Right ventricle myocardium inferior (tissue), 1 donor: ENCODE measurements around the gene GPC3. TPM values are rescaled to one million over a fixed set of nuclear protein-coding genes. Genes with fewer than 3 reads are reported as not detected.
"Not testable (repeated sequence)": the region's sequence is repeated elsewhere in the genome, so short reads cannot be mapped to it uniquely, and the experiment has no call there.

Experiments used
- ATAC-seq: fragments of 200-7000 bp; cut with Tn5 transposase; one replicate; pipeline ENCODE4 v1.9.1; 2020; ENCODE audit warnings: mild to moderate bottlenecking, moderate library complexity
- DNase-seq: peaks from one replicate; pipeline ENCODE4 v3.0.0; 2021; ENCODE audit errors: missing footprints
- intact Hi-C: fragments of 100-400 bp; cut with DNase I; formaldehyde crosslinking; loops from one replicate; pipeline ENCODE4 v1.11.0; 2022
- long read RNA-seq: library from polyadenylated mRNA; unstranded; transcript quantifications from one replicate; pipeline ENCODE4 v2.0.0, GENCODE V29; 2021
- total RNA-seq: library from RNA; stranded (reverse); fragmentation: NEBNext Ultra II Directional; extraction: Animal tissue kit (Norgen Biotek cat#: 25700); gene quantifications from one replicate; pipeline ENCODE4 v1.2.1, GENCODE V29; 2021
- donor health status: DM: no; HTN: yes; CAD: no; lungs with severe emphysema.

GPC3 gene
- total RNA-seq = 8.5 TPM
- long read RNA-seq, transcript GPC3-201 (8 exons, 2,568 nt) = major isoform, 5 of 6 reads
- long read RNA-seq, partial matches to known transcripts = 0 of 6 reads
- long read RNA-seq, other reads (novel, unspliced or antisense) = 1 of 6 reads

DNA sequence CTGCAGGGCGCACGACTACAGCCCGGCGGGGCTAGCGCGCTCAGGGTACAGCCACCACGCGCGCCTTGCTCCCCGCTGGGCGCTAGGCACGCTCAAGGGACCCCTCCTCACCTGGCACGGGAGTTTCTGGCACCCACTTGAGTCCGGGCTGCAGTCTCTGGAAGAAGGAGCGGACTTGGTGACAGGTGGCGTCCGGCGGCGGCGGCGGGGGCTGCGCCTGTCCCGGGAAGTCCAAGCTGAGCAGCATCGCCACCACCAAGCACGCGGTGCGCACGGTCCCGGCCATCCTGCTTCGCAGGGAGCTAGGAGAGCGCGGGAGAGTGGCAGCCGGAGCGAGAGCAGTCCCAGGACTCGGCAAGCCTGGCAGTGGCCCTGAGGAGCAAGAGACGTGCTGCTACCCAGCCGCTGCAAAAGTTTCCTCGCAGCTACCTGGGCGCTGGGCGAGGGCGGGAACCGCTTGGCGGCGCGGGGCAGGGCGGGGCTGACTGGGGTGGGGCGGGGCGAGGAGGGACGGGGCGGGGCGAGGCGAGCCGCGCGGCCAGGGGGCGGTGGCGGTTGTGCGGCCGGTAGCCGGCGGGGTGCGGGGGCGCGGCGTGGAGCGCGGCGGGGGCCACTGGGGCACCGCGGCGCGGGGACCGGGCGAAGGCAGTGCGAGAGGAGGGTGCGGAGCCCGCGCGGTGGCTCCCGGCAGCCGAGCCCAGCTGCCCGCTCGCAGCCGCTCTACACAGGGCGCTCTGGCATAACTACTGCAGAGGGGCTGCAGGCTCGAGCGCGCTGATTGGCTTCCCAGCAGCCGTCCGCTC is at the start of gene GPC3:
GPC3 (minus strand) TSS at position 431 of the 803 bp plus-strand sequence.
- peak; percentile 67 for ATAC-seq

DNA sequence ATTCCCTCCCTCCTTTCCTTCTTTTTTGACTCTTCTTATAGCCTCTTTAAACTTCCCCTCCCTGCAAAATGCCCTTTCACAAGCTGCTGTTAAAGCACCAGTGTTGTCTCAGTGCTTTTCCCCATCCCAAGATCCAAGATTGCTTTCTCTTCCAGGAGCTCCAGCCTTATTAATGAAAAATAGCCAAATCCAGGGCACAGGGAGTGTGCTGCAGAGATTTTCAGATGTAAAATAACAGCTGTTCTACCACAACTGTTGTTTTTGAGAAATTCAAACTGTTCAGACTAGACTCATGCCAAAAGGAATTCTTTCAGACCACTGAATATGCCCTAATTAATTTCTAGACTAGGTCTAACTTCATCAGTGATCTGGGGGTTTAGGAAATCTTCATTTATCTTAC is 47.0 kb upstream of the GPC3 start:
- DNase-seq = no peak
- ATAC-seq = no peak
- intact Hi-C loops = no loop called here

More for the DNA sequence above, at the start of gene GPC3:
- DNase-seq = peak; percentile 64
- intact Hi-C loops = no loop called here

DNA sequence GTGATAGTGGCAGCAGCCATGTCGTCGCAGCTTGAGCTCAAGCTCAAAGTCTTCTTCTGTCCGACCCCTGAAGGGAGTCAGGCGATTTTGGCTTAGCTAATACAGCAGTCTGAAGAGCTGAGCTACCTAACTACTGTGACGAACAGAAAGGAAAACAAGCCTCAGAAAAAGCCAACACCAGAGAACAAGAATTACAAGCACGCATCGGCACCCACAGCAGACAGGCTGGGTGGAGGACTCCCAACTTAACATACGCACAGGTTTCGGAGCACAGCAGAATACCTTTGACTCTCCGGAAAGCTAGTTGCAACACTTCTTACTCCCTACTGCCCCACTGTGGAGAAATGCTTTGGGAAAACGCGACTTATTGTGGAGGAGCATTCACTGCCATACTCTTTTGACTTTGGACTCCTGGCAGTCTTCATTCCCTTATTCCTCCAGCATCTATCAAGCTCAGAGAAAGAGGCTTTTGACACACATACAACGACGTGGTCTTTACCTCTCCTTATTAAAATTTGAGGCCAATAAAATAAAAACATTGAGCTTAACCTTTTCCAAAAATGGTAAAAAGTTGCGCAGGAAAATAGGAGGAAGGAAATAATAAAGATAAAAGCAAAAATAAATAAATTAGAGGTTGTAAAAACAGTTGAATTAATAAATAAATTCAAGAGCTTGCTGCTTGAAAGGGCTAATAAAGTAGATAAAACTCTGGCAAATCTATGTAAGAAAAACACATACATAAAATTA is 41.3 kb upstream of the GPC3 start:
- no peak for DNase-seq
- ATAC-seq = no peak
- intact Hi-C loops = loop anchor here (10.0 kb wide), 1 partner anchor 232 kb away; no protein-coding TSS in a partner anchor

DNA sequence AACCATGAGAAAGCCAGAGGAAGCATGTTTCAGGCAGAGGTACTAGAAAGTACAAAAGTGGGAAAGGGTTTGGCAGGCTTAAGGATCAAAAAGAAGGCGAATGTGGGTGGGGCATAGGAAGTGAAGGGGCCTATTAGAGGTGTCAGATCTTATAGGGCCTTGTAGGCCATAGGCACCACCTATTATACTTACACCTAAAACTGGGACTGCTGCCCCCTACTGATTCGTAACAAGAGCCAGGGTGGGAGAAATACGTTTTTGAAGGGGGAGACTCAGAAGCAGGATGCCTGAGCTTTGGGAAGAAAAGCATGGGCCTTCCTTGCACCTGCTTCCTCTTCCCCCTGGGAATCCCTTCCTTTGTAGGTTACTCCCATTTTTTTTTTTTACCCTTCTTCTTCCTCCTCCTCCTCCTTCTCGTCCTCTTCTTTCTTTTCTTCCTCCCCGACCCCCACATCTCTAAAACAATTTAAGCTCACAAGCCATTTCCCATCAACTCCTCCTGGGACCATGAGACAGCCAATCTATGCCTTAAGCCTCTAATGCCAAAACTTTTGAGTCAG is 40.7 kb upstream of the GPC3 start:
- no peak for DNase-seq
- no peak for ATAC-seq
- intact Hi-C loops = loop anchor here (10.0 kb wide), 1 partner anchor 231 kb away; no protein-coding TSS in a partner anchor

DNA sequence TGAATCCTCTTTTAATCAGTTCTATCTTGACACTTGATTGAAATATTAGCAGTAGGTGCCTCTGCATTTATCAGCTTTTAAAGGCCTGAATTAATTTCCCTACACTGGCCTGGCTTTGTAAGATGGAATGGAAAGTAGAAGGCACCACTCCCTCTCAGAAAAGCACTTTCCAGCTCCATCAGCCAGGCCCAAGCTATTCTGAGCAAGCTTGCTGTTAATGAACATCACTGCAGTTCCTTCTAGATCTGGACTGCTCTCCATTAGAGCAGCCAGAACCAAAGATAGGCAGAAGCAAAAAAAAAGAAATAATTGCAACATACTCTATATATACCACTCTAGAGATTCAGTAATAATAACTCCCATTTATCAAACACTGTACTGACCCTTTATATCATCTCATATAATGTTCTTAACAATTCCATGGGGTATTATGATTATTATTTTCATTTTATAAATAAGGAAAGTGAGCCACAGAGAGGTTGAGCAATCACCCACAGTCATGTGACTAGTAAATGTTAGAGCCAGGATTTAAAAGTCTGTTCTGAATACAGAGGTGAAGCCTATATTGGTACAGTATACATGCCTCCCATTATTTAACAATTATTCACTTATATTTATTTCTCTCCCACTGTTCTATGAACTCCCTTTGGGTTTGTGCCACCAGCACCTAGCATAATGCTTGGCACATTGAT is 39.4 kb upstream of the GPC3 start:
- intact Hi-C loops = loop anchor here (10.0 kb wide), 1 partner anchor 230 kb away; no protein-coding TSS in a partner anchor
- no peak for ATAC-seq
- no peak for DNase-seq

DNA sequence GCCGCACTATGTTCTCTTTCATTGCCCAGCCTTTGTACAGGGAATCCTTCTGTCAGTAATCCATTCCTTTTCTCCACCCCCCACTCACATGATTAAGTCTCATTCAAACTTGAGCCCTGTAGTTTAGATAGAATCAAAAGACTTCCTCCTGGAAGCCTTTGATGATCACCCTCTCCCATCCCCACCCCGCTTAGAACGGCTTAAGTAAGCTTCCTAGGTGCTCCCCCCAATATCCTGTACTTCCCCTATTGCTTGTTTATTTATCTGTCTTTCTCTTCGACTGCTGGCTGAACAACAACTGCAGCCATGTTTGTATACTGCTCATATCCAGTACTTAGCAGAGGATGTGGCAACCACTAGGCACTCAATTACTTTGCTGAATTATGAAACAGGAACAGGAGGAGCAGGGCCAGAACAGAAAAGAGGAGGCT is 38.5 kb upstream of the GPC3 start:
- no peak for ATAC-seq
- intact Hi-C loops = loop anchor here (10.0 kb wide), 1 partner anchor 229 kb away; no protein-coding TSS in a partner anchor
- DNase-seq = no peak

DNA sequence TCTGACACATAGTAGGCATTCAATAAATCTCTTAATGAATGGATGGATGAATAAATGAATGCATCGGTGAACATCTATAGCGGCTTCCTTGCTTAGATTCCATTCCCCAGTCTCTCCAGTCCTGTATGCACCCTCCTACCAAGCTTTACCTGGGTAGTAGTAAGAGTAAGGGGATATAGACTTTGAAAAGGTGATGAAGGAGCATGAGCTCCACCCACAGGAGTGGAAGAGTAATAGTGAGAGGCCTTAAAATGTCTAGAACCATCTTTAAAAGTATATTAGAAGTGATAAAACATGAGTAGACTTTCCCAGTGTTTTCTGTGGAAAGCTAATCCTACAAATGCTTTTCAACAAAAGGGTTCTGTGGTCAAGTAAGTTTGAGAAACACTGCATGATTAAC is 35.5 kb upstream of the GPC3 start:
- ATAC-seq = no peak
- intact Hi-C loops = loop anchor here (10.0 kb wide), 1 partner anchor 226 kb away; no protein-coding TSS in a partner anchor
- DNase-seq = no peak

DNA sequence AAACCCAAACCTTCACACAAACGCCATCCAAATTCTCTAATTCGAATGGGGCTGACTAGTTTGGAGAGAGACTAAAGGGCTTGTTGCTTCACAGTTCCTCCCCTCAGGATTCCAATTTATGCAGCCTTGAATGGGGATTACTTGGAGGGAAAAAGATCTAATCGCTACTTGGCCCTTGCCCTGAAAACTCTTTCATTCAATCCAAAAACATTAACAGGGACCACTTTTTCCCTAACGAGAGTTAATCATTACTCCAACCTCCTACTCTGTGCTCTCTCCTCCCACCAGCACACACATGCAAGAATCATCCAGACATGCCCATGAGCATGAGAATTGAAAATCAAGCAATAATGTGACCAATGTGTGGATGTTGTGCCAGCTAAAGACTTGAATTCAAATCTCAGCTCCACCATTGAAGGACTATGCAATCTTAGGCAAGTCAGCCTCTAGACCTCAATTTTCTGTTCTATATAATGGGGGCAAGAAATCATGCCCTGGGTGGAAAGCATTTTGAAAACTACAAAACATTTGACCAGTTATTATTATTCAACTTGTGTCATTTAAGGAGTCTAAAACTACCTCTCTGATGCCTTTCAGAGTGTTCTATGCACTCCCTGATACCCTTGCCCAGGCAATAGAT is 34.3 kb upstream of the GPC3 start:
- intact Hi-C loops = loop anchor here (10.0 kb wide), 1 partner anchor 225 kb away; no protein-coding TSS in a partner anchor
- DNase-seq (no peak), ATAC-seq (no peak)

DNA sequence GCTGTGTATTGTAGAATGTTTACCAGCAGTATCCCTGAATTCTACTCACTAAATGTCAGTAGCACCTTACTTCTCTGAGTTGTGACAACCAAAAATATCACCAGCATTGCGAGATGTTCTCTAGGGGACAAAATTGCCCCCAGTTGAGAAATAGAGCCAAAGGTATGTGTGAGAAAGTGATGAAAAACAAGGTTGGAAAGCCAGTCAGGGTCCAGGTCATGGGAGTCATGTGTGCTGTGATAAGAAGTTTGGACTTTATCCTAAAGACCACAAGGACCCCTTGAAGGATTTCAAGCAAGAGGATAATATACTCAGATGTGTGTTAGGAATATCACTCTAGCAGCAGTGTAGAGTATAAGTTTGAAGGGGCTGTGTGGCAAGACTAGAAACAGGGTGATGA is 30.9 kb upstream of the GPC3 start:
- ATAC-seq, intact Hi-C loops, DNase-seq: not testable (repeated sequence)

DNA sequence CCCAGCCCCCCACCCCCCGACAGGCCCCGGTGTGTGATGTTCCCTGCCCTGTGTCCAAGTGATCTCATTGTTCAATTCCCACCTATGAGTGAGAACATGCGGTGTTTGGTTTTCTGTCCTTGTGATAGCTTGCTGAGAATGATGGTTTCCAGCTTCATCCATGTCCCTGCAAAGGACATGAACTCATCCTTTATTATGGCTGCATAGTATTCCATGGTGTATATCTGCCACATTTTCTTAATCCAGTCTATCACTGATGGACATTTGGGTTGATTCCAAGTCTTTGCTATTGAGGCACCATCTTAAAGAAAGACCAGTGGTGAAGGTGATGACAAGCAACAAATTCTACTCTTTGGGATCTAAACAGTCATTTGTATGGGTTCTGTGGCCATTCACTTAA is 30.1 kb upstream of the GPC3 start:
- DNase-seq, ATAC-seq, intact Hi-C loops: not testable (repeated sequence)

DNA sequence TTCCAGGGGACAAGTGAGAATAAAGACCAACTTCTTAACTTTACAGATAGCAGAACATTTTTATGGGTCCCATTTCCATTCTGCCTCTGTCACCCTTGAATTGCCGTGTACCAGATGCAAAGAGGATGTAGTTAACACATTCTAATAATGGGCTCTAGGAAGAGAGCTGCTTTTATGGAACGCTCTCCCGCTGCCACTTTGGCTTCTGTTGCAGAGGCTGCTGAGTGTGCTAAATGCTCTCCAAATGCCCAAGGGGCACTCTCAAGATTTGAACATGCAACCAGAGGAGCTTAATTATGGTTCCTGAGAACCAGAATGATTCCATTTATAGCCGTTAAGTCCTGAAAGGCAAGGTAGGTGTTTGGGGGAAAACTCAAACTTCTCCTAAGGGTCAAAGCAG is 28.1 kb upstream of the GPC3 start:
- ATAC-seq (no peak), DNase-seq (no peak)
- intact Hi-C loops = no loop called here

DNA sequence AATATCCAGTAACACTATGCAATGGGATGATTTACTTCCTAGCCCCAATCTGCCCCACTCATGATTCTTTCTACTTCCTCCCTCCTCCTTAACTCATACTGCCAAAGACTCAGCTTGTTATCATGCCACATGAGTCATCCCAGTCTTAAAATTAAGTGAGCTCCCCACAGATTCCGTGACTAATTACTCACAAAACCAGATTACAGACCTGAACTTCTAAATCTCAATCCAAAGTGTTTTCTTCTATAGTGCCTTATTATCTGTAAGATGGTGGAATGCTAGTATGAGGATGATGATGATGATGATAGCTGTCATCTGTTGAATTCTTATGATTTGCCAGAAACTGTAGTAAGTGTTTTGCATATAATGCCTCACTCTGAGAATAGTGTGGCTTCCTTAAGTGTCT is 27.7 kb upstream of the GPC3 start:
- DNase-seq (no peak), ATAC-seq (no peak)
- intact Hi-C loops = no loop called here

DNA sequence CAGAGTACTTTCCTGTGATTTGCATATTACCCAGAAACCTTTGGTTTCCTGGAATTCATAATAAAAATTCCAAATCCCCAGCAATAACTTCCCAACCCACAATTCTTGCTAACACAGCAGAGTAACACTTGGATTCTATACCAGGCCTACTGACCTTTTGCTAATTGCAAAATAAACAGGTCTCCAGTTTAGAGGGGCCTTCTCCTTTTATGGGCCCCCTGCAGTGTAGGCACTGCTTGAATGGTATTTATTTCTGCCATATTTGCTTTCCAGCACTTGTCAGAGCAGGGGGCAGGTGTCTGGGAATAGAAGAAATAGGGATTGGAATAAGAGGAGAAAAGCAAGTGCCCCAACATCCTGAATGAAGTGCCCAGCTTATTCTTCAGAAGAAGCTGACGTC is 25.3 kb upstream of the GPC3 start:
- intact Hi-C loops = no loop called here
- DNase-seq = no peak
- ATAC-seq = no peak

DNA sequence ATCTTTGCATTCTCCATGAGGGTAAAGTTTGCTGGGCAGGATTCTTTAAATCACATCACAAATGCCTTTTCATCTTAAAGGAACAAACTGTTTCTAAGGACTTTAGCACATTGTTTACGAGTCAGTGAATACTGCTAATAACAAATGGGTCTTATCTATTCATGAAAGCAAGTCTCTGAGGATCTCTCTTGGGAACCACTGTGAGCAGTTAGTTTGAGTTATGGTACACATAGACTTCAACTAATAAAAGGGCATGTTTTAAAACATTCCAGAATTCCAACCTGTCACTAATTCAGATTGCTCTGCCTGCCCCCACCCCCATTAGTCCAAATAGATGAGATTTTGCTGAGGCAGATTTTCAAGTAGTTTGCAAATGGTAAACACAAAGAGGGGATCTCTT is 22.3 kb upstream of the GPC3 start:
- no peak for DNase-seq
- intact Hi-C loops = no loop called here

DNA sequence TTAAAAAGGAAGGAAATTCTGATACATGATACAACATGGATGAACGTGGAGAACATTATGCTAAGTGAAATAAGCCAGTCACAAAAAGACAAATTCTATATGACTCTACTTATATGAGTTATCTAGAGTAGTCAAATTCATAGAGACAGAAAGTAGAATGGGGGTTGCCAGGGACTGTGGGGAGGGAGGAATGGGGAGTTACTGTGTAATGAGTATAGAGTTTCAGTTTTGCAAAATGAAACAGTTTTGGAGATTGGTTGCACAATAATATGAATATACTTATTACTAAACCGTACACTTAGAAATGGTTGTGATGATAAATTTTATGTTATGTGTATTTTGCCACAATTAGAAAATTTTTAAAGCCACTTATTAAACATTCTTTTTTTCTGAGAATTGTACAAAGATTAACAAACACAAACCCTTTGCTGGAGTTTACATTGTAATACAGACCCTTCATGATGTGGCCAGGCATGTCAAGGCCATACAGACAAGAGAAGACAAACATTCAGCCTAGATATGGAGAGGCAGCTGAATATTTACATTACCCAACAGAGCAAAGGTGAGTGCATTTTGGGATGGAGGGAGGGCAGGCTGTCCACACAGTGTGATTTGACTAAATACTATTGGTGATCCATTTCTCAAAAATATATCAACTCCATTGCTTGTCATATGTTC is 21.2 kb upstream of the GPC3 start:
- intact Hi-C loops = no loop called here
- no peak for DNase-seq
- ATAC-seq = no peak

More for the DNA sequence above, 22.3 kb upstream of the GPC3 start:
- no peak for ATAC-seq

DNA sequence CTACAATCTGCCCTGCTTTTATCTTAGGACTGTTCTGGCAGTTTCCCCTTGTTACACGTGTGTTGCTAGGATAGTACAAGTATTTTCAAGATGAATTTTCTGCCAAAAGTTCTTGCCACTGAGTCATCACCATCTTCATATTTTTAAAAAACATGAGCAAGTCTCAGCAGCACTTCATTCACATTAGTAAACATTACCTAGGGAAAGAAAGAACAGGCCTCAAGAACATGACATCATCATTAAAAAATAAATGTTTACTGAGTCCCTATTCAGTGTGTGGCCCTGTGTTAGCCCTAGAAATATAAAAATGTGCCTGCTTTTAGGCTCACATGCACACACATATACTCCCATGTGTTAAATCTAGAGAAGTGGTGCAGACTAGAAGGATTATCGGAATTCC is 18.7 kb upstream of the GPC3 start:
- ATAC-seq (no peak), DNase-seq (no peak)
- intact Hi-C loops = no loop called here

DNA sequence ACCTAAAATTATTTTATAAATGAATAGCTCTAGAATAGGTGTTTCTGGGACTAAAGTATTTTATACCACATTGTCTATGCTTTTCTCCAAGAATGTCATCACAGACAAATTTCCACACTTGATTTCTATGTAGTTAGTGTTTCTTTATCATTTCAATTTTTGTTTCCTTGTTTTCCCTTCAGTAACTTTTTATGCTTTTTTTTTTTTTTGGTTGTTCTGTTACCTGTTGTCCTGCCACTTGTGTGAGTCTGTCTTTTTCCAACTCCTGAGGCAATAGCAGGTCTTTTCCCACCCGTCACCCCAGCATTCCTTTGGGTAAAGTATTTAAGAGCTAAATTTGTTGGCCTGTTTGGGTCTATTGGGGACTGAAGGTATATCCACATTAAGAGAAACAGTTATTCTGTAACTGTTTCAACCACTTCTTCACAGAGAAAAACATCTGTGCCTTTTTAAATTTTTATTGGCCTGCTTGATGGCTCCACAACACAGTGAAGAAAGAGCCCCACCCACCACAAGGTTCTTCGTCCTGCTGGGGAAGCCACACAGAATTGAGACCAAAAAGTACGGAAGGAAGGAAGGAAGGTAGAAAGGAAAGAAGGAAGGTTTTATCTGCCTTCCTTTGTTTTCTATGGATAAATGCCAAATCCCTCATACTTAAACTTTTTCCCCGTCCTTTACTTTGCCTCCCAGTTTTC is 17.7 kb upstream of the GPC3 start:
- DNase-seq = no peak
- intact Hi-C loops = no loop called here
- no peak for ATAC-seq
